ENCODE results near the gene SCAMP5.

DNA sequence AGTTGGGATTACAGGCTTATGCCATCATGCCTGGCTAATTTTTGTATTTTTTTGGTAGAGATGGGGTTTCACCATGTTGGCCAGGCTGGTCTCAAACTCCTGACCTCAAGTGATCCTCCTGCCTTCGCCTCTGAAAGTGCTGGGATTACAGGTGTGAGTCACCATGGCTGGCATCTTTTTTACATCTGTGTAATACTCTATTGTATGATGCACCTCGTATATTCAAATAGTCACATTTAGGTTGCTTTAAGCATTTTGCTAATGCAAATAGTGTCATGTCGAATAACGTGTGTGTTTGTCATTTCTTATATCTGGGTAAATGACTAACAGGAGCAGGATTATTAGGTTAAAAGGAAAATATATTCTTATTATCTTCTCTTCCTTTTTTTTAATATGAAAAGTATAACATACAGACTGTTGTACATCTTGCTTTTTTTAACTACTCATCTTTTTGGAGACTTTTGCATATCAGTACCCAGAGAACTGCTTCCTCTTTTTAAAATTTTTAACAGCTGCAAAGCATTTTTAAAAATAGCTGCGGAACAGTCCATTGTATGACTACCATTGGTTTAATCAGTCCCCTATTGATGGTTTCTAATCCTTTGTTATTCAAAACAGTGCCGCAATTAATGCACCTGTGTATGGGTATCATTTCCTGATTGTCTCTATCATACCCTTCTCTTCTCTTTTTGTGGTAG is 13.4 kb downstream of the SCAMP5 start:
- no peak for TF ChIP-seq ZNF274 (IDR thresholded peaks at IDR 0.05; ENCODE audit: low read depth, low read length)
- TF ChIP-seq SUZ12 (IDR thresholded peaks at IDR 0.05; ENCODE audit: extremely low read depth, insufficient read depth, insufficient read length), result no peak
